Posterior cingulate gyrus (tissue), 11 donors: Measurements from ENCODE around the gene PRICKLE2.

Experiments used
- DNase-seq, 10 donors: peaks; one replicate each; pipeline versions ENCODE4 v3.0.0 to v3.0.0-alpha.2; 2020 to 2021; ENCODE audit warnings: mixed read lengths in 3 of 10
- intact Hi-C: fragments of 100-400 bp; cut with DNase I; formaldehyde crosslinking; loops from one replicate; pipeline ENCODE4 v1.15.1; 2023

PRICKLE2 gene

DNA sequence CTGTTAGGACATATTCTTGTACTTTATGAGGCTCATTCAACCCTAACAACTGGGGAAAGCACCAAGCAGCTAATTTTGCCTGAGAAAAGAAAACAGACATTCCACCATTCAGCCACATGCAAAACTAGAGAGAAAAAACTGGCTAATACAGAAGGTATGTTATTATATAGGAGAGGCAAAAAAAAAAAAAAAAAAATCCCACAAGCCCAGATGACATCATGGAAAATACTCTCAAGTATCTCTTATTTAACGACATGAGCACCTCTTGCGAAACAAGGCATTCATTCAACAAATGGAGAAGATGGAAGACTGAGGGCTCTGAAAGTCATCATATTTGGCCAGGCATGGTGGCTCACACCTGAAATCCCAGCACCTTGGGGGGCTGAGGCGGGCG, 61.5 kb downstream of the PRICKLE2 start:
- DNase-seq = no peak
- intact Hi-C loops = no loop called here

DNA sequence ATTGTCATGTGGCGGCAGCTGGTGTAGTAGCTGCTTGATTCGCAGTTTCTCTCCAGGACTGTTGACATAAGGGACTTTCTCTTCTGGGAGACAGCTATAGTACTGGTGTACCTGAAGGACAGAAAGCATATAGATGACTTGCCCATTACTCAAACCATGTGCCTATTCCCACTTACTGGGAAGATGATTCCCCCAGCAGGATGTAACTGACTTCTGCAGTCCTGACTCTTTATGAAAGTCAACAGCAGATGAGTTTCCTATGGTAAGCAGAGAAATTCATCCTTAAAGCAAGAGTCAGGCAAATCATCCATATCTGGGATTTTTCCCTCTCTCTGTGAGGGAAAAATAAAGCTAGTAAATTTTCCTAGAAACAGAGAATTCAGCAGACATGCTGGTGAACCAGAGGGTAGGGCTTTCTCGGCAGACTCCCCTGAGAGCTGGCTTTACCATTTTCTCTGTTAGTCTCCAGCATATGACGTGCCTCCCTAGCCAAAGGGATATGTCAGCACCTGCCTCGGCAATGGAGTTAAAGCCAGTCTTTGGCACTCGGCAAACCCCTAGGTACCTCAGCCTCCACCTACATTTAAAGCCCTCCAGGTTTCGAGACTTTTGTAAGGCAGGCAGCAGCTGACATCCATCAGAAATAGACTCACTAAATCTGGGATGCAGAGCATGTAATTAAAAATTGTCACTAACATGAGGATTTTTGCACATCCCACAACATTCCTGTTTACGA, 62.1 kb downstream of the PRICKLE2 start:
- DNase-seq = no peak
- intact Hi-C loops = no loop called here

GRCh38 chr3:64161481-64161952, 63.7 kb downstream of the PRICKLE2 start:
- intact Hi-C loops = no loop called here
- no peak for DNase-seq

DNA sequence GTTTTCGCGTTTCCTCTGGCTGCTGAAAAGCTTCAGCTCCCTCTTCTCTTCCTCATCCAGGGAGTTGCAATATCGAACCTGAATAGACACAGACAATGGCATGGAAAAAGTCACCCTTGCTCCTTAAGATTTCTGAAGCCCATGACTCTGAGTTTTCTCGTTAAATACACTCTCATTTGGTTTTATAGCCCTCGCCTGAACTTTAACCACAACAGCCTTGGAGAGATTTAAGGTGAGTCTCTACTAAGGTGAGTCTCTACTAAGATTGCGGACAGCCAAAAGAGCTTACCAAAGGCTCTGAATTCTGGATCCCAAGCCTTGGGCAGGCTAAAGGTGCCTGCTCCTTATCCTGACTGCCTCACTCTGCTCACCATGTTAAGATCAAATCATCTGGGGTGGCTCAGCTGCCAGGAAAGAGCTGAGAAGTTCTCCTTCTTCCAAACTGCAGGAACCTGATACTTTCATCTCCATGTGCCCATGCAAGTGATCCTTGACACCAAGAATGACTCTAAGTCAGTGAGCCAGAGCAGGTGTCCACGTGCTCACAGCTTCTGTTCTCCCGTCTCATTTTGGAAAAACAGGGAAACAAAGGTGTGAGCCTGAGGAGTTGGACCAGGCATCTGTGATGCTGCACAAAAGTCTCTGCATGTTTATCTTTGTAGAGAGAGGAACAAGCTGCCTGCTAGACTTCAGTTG, 65.1 kb downstream of the PRICKLE2 start:
- no peak for DNase-seq
- intact Hi-C loops = no loop called here

- intact Hi-C loops = no loop called here
- no peak for DNase-seq
These were observed 66.9 kb downstream of the PRICKLE2 start for GRCh38 chr3:64158334-64158733.

DNA sequence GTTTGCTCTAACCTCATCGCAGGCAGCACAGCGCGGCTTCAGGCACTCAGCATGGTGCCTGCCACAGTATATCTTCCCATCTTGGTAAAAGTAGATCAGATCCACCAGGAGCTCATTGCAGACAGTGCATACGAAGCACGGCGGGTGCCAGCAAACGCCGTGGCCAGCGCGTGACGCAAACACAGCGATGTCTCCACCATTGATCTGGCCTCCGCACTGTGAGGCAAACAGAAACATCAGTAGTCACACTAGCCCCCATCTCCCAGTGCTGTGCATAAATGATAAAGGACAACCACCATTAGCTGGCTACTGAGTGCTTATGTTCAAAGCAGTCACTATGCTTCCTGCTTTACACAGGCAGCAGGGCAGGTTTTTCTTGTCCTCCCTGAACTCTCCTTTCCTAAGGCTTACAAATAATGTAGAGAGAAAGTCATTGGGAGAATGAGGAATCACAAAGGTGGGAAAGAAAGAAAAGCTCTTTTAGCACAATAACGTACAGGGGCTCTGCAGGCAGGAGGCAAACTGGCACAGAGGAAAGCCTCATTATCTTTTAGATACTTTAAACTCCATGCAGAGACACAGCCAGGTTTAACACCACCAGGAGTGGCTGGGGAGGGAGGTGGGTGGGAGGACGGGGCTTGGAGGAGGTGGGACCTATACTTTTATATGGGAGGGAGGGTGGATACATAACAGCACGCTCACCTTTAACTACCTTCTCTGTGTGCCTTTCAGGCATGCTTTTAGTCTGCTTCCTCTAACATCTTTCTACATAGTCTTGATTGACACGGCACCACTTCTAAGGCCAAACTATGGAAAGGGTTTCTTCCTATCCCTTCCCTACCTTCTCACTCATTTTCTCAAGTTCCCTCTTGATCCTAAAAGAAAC, 67.9 kb downstream of the PRICKLE2 start:
- DNase-seq = peak in 3 of 10 donors; percentile 63 to 76 (median 76)
- intact Hi-C loops = no loop called here

DNA sequence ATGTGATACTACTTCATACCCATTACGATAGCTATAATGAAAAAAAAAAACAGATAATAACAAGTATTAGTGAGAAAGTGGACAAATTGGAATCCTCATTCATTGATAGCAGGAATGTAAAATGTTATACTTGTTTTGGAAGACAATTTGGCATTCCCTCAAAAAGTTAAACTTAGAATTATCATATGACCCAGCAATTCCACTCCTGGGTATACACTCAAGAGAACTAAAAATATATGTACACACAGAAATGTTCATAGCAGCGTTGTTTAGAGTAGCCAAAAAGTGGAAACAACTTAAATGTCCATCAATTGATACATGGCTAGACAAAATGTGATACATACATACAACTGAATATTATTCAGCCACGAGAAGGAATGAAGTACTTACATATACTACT, 69.9 kb downstream of the PRICKLE2 start:
- DNase-seq = no peak
- intact Hi-C loops = no loop called here

GRCh38 chr3:64152676-64153466, 72.4 kb downstream of the PRICKLE2 start:
- intact Hi-C loops = no loop called here

GRCh38 chr3:64152086-64152485, 73.2 kb downstream of the PRICKLE2 start:
- intact Hi-C loops = no loop called here
- no peak for DNase-seq

More at GRCh38 chr3:64152676-64153466, 72.4 kb downstream of the PRICKLE2 start:
- DNase-seq = no peak

DNA sequence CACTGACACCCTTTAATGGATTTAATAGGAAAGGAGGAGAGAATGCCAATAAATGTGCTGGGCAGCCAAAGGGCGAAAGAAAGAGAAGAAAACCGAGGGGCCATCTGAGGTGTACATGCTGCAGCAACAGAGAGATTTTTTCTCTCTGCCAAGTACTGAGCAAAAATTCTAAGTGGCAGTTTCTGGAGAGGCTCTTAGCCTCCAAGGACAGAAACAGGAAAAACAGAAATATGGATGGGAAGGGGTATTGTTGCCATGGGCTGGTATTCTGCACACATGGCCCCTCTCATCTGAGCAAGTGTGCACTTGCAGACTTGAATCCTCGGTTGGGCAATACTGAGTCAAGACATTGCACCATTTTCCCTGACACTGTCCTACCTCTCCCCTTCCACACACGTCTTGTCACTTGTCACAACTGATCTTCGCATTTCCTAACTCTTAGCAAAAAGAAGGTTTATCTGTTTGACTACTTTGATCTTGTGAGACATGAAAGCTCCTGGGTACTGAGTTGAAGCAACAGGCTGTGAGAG, 73.9 kb downstream of the PRICKLE2 start:
- intact Hi-C loops = no loop called here
- DNase-seq = no peak

- peak in 7 of 10 donors; percentile 42 to 93 (median 59) for DNase-seq
- intact Hi-C loops = no loop called here
These were observed 74.6 kb downstream of the PRICKLE2 start for GRCh38 chr3:64150623-64151207.

- no peak for DNase-seq
- intact Hi-C loops = no loop called here
These were observed 75.4 kb downstream of the PRICKLE2 start for GRCh38 chr3:64149886-64150285.

GRCh38 chr3:64148955-64149653, 76.2 kb downstream of the PRICKLE2 start:
- intact Hi-C loops = no loop called here
- no peak for DNase-seq

GRCh38 chr3:64147211-64147610, 78.1 kb downstream of the PRICKLE2 start:
- intact Hi-C loops = no loop called here
- peak in 1 of 10 donors; percentile 80 for DNase-seq

DNA sequence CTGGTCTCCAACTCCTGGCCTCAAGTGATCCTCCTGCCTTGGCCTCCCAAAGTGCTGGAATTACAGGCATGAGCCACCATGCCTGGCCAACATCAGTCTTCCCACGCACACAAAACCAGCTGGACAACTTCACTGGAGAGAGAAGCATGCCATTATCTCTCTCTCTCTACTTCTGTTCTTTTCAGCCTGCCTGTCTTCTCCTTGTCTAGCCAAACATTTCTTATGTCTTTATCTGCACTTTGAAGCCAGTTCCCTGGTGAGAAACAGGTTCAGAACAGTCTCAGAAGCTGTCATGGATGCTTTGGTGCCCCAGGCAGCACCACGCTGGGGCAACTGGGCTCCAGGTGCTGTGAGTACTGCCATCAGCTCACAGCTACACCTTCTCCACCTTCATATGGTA, 79.8 kb downstream of the PRICKLE2 start:
- intact Hi-C loops = no loop called here
- no peak for DNase-seq

- intact Hi-C loops = no loop called here
- DNase-seq = no peak
These were observed 80.9 kb downstream of the PRICKLE2 start for GRCh38 chr3:64144241-64144900.

- no peak for DNase-seq
- intact Hi-C loops = no loop called here
These were observed 81.7 kb downstream of the PRICKLE2 start for GRCh38 chr3:64143409-64144130.

DNA sequence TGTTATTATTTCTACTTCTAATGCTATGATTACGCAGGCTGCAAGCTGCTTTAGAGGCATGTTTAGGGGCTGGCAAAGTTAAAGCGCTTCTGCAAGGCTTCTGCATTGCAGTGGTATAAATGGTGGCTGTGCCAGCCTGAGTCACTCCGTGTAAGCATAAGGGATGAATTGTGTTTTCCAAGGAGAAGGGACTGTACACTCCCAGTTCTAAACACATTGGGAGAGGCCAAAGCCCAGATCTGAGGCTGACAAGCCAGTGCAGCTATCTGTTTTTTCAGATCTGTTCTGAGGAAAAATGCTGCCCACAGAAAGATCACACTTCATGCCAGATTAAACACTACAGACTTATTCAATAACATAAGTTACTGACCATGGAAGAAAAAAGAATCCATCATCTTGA, 83.8 kb downstream of the PRICKLE2 start:
- peak in 7 of 10 donors; percentile 21 to 90 (median 41) for DNase-seq

More for the DNA sequence above, 83.8 kb downstream of the PRICKLE2 start:
- intact Hi-C loops = no loop called here
